ENCODE results near the gene MKRN1.
"Not testable (repeated sequence)": the region's sequence is repeated elsewhere in the genome, so short reads cannot be mapped to it uniquely, and the experiment has no call there.

The MKRN1 gene

GRCh38 chr7:140479062-140479738 lies at the start of gene MKRN1:
TSS of gene MKRN1 (minus strand) at chr7:140479505. CDS start at chr7:140479344, 161 bp downstream.
- peak; percentile 97 for DNase-seq

- no peak for DNase-seq
Measured at GRCh38 chr7:140526787-140527664, 47.7 kb upstream of the MKRN1 start.

GRCh38 chr7:140526214-140526613 lies 46.9 kb upstream of the MKRN1 start:
- DNase-seq: no peak

- DNase-seq: no peak
Measured at GRCh38 chr7:140525743-140526142, 46.4 kb upstream of the MKRN1 start.

GRCh38 chr7:140521421-140521820 lies 42.1 kb upstream of the MKRN1 start:
- no peak for DNase-seq

GRCh38 chr7:140519007-140519399 lies 39.7 kb upstream of the MKRN1 start:
- no peak for DNase-seq

GRCh38 chr7:140518370-140519006 lies 39.2 kb upstream of the MKRN1 start:
- no peak for DNase-seq

GRCh38 chr7:140517546-140518369 lies 38.5 kb upstream of the MKRN1 start:
- peak; percentile 87 for DNase-seq

- DNase-seq: peak; percentile 38
Measured at GRCh38 chr7:140512317-140513000, 33.2 kb upstream of the MKRN1 start.

GRCh38 chr7:140509789-140510188 lies 30.5 kb upstream of the MKRN1 start:
- DNase-seq: no peak

GRCh38 chr7:140507556-140507955 lies 28.3 kb upstream of the MKRN1 start:
- peak; percentile 61 for DNase-seq

- DNase-seq: peak; percentile 93
Measured at GRCh38 chr7:140506788-140507464, 27.6 kb upstream of the MKRN1 start.

GRCh38 chr7:140501966-140502365 lies 22.7 kb upstream of the MKRN1 start:
- DNase-seq: no peak

- not testable (repeated sequence) for DNase-seq
Measured at GRCh38 chr7:140497807-140498206, 18.5 kb upstream of the MKRN1 start.

- no peak for DNase-seq
Measured at GRCh38 chr7:140497241-140497769, 18.0 kb upstream of the MKRN1 start.

GRCh38 chr7:140495514-140496097 lies 16.3 kb upstream of the MKRN1 start:
- DNase-seq: no peak

- DNase-seq: no peak
Measured at GRCh38 chr7:140494867-140495266, 15.6 kb upstream of the MKRN1 start.

- DNase-seq: no peak
Measured at GRCh38 chr7:140489026-140489359, 9.7 kb upstream of the MKRN1 start.

GRCh38 chr7:140485500-140486265 lies 6.4 kb upstream of the MKRN1 start:
- DNase-seq: no peak

- no peak for DNase-seq
Measured at GRCh38 chr7:140484951-140485499, 5.7 kb upstream of the MKRN1 start.
